GM18867 (cell line): Measurements from ENCODE around the gene CWC22.
A peak's percentile ranks its signal among the peaks of the same experiment; 100 is the strongest.

Source experiments
- ATAC-seq: cut with Tn5 transposase; IDR thresholded peaks from one replicate; pipeline ENCODE4 v1.9.1; 2021; ENCODE audit warnings: mild to moderate bottlenecking, moderate library complexity; ENCODE audit not compliant: unreplicated experiment

The CWC22 gene

GRCh38 chr2:179900655-179901054, 106.4 kb downstream of the CWC22 start:
- ATAC-seq: no peak

DNA sequence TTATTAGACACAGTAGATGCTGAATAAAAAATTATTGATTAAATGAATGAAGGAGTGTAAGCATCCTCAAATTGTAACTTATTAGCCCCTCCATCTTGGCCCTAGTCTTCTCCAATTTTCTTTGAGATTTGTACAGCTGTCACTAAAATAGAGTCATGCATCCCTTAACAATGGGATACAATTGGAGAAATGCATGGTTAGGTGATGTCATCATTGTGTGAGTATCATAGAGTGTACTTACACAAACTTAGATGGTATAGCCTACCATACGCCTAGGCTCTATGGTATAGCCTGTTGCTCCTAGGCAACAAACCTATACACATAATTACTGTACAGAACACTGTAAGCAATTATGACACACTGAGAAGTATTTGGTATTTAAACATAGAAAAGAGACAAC, 107.4 kb downstream of the CWC22 start:
- no peak for ATAC-seq

- peak; percentile 99 for ATAC-seq
Observed at GRCh38 chr2:179898873-179899272, 108.2 kb downstream of the CWC22 start.
